Neuron (in vitro differentiated cells): ENCODE measurements around the gene CYP1A1.

Experiments
- H2AFZ ChIP-seq: one replicate; pipeline ENCODE4 v1.6.1; 2013; ENCODE audit warnings: low read depth, mild to moderate bottlenecking, inconsistent platforms, low read length, moderate library complexity
- H3K27me3 ChIP-seq: one replicate; pipeline ENCODE4 v1.6.1; 2013; ENCODE audit warnings: low read length; ENCODE audit not compliant: insufficient read depth
- H3K36me3 ChIP-seq: one replicate; pipeline ENCODE4 v1.6.1; 2013; ENCODE audit warnings: low read length; ENCODE audit not compliant: insufficient read depth
- H3K4me1 ChIP-seq: one replicate; pipeline ENCODE4 v1.6.1; 2013; ENCODE audit warnings: low read length; ENCODE audit not compliant: insufficient read depth
- H3K4me3 ChIP-seq: 2 replicates; pipeline ENCODE4 v1.5.1; 2013; ENCODE audit warnings: mild to moderate bottlenecking, low read length, moderate library complexity
- H3K9me3 ChIP-seq: one replicate; pipeline ENCODE4 v1.6.1; 2013; ENCODE audit warnings: low read length

CYP1A1 gene, protein sequence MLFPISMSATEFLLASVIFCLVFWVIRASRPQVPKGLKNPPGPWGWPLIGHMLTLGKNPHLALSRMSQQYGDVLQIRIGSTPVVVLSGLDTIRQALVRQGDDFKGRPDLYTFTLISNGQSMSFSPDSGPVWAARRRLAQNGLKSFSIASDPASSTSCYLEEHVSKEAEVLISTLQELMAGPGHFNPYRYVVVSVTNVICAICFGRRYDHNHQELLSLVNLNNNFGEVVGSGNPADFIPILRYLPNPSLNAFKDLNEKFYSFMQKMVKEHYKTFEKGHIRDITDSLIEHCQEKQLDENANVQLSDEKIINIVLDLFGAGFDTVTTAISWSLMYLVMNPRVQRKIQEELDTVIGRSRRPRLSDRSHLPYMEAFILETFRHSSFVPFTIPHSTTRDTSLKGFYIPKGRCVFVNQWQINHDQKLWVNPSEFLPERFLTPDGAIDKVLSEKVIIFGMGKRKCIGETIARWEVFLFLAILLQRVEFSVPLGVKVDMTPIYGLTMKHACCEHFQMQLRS

GRCh38 chr15:74725225-74725774 is at the start of gene CYP1A1:
TSS of gene CYP1A1 (minus strand) at chr15:74725528. CDS start at chr15:74723097, 2,431 bp downstream.
- H3K36me3 ChIP-seq: no peaks in the 10 kb centered on the region
- no peaks in the 10 kb centered on the region for H3K9me3 ChIP-seq
- peak within 1 kb of the TSS; percentile 18 for H3K4me3 ChIP-seq
- peaks cover 8% of the 10 kb centered on the region for H3K4me1 ChIP-seq
- peak within 1 kb of the TSS; percentile 29 for H2AFZ ChIP-seq
- peaks cover 8% of the 10 kb centered on the region for H3K27me3 ChIP-seq

DNA sequence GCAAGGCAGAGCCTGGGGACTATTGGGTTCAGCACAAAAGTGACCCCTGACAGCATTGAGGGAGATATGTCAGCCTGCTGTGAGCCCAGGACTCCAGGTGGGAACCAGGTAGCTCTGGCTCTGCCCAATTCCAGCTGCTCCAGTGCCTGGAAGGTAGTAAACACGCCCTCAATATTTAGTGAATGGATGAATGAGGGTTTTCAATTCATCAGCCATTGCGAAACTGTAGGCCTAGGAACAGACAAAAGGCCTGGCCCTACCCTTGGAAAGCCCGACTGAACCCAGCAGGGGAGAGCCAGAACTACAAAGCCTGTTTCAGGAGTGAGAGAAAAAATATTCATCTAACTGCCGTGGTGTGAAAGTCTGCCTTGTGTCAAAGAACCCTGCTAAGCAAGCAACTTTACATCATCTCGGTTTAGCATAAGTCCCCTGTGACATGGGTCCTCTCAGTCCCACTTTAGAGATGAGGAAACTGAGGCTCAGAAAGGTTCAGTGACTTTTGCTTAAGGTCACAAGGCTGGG is 48.5 kb upstream of the CYP1A1 start:
- H3K9me3 ChIP-seq: no peaks in the 10 kb centered on the region
- no peak overlapping the region for H3K4me3 ChIP-seq
- H3K4me1 ChIP-seq: peaks cover 31% of the 10 kb centered on the region
- no peak overlapping the region for H2AFZ ChIP-seq
- no peaks in the 10 kb centered on the region for H3K27me3 ChIP-seq
- H3K36me3 ChIP-seq: no peaks in the 10 kb centered on the region

- H3K36me3 ChIP-seq: no peaks in the 10 kb centered on the region
- no peak overlapping the region for H3K4me3 ChIP-seq
- no peaks in the 10 kb centered on the region for H3K27me3 ChIP-seq
- no peak overlapping the region for H2AFZ ChIP-seq
- H3K9me3 ChIP-seq: no peaks in the 10 kb centered on the region
- peaks cover 31% of the 10 kb centered on the region for H3K4me1 ChIP-seq
Observed at GRCh38 chr15:74773329-74773728, 48.0 kb upstream of the CYP1A1 start.

DNA sequence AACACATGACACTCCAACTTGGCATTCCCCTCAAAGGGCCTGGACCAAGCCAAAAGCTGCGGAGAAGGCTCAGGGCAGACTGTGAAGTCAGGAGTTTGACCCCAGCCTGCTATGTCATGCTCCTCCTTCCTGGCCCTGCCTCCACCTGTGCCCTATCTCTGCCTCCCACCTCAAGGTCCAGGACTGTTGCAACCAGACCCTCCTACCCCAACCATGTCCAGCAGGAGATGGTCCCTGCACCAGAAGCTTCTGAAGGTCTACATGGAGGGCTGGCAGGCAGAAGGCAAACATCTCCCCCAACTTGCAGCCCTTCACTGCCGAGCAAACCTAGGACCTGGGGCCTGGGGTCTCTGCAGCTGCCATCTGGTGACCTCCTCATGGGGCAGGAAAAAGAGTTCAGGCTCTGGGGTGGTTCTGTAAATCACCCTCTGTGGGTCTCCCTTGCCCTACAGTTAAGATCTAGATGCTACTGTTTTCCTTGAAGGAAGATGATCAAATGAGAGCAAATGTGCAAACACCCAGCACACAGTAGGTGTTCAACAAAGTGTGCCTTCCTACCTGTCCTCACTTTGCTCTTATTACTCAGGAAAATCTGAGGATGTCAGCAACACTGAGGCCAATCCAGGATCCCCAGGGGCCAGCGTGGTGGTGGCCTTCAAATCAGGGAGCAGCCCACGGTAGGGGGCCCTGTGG is 45.0 kb upstream of the CYP1A1 start:
- no peak overlapping the region for H3K4me3 ChIP-seq
- H3K9me3 ChIP-seq: no peaks in the 10 kb centered on the region
- H3K36me3 ChIP-seq: no peaks in the 10 kb centered on the region
- H3K27me3 ChIP-seq: no peaks in the 10 kb centered on the region
- H3K4me1 ChIP-seq: peaks cover 21% of the 10 kb centered on the region
- no peak overlapping the region for H2AFZ ChIP-seq

DNA sequence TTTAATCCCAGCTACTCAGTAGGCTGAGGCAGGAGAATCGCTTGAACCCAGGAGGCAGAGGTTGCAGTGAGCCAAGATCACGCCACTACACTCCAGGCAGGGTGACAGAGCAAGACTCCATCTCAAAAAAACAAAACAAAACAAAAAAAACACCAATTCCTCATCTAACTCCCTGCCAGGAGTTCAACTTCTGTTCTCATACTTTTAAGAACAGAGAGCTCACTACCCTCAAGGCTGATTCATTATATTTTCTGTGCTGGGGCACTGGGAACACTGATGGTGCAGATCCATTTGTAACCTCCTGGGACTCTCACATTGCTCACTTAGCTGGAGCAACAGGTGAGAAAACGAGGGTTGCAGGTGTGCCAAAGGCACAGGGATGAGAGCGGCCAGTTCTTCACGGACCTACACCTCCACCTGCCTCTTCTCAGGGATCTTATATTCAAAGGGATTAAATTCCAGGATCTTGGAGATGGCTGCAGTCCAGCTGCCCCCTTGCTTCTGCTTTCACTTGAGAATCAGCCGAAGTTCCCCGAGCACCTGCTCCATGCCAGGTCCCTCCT is 44.2 kb upstream of the CYP1A1 start:
- Histone ChIP-seq H3K4me3 (no peak overlapping the region), H3K9me3 (no peaks in the 10 kb centered on the region), H3K27me3 (no peaks in the 10 kb centered on the region), H2AFZ (no peak overlapping the region), H3K4me1 (peaks cover 21% of the 10 kb centered on the region), H3K36me3 (no peaks in the 10 kb centered on the region)

DNA sequence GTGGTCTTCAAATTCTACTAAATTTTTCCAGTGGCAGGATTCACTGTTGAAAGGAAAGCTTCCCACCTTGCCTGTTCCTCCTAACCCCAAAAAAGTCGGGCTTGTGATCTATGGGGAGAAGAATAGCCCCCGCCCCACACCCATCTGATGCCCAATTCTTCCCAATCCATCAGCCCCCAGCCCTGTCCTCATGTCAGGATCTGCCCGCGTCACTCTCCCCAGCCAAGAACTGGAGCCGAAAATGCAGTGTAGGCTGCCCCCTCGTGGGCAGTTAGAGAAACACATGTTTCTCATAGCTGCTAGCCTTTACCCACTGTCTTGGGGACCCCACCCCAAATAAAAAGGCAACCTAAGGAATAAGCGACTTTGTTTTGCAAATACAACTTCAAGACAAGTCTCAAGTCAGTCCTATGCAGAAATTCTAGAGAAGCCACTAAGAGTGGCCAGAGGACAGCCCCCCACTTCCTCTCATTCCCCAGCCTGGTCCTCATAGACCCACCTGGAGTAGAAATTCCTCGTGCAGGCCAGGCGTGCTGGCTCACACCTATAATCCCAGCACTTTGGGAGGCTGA is 43.5 kb upstream of the CYP1A1 start:
- Histone ChIP-seq H3K9me3 (no peaks in the 10 kb centered on the region), H3K4me1 (peaks cover 16% of the 10 kb centered on the region), H3K36me3 (no peaks in the 10 kb centered on the region), H2AFZ (no peak overlapping the region), H3K27me3 (no peaks in the 10 kb centered on the region), H3K4me3 (no peak overlapping the region)

- no peak overlapping the region for H3K4me3 ChIP-seq
- peaks cover 10% of the 10 kb centered on the region for H3K4me1 ChIP-seq
- H3K36me3 ChIP-seq: no peaks in the 10 kb centered on the region
- H3K27me3 ChIP-seq: no peaks in the 10 kb centered on the region
- H3K9me3 ChIP-seq: no peaks in the 10 kb centered on the region
- no peak overlapping the region for H2AFZ ChIP-seq
Observed at GRCh38 chr15:74768099-74768770, 42.9 kb upstream of the CYP1A1 start.

- H3K27me3 ChIP-seq: no peaks in the 10 kb centered on the region
- H3K4me3 ChIP-seq: no peak overlapping the region
- H3K9me3 ChIP-seq: no peaks in the 10 kb centered on the region
- no peak overlapping the region for H2AFZ ChIP-seq
- H3K4me1 ChIP-seq: peaks cover 11% of the 10 kb centered on the region
- H3K36me3 ChIP-seq: no peaks in the 10 kb centered on the region
Observed at GRCh38 chr15:74767167-74768098, 42.1 kb upstream of the CYP1A1 start.

DNA sequence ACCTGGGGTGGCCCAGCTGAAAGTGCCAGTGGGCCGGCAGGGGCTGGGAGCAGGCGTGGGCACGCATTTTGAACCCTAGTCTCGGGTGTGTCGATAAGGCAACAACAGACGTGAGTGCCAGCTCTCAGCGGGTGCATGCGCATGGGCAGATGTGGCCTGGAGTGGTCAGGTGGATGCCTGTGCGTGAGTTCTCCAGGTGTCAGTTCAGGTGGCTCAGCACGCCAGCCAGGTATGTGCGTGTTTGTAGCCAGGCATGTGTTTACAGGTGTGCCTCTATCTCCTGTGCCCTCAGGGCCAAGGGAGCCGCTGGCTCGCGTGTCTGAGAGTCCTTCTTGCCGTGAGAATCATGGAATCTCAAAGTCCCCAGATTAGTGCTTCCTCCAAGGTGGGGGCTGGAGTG is 38.1 kb upstream of the CYP1A1 start:
- no peaks in the 10 kb centered on the region for H3K9me3 ChIP-seq
- H3K36me3 ChIP-seq: no peaks in the 10 kb centered on the region
- H3K27me3 ChIP-seq: no peaks in the 10 kb centered on the region
- no peak overlapping the region for H3K4me3 ChIP-seq
- H2AFZ ChIP-seq: no peak overlapping the region
- H3K4me1 ChIP-seq: peaks cover 7% of the 10 kb centered on the region

DNA sequence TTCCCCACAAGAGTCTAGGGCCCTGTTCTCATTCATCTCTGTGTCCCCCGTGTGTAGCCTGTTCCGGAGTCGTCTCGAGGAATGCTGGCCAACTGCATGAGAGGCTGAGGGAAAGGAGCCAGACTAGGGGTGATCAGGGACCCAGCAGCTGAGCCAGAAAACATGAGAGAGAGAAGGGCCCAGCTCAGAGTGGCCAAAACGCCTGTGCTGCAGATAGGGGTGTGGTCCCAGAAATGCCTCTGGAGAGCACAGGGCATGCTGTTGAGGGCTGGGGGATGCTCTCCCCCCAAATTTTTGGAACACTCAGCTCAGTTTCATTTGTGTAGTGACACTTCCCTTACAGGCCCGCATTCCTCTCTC is 37.4 kb upstream of the CYP1A1 start:
- Histone ChIP-seq H2AFZ (no peak overlapping the region), H3K4me1 (peaks cover 7% of the 10 kb centered on the region), H3K9me3 (no peaks in the 10 kb centered on the region), H3K27me3 (no peaks in the 10 kb centered on the region), H3K4me3 (no peak overlapping the region), H3K36me3 (no peaks in the 10 kb centered on the region)

GRCh38 chr15:74758736-74759135 is 33.4 kb upstream of the CYP1A1 start:
- H3K9me3 ChIP-seq: no peaks in the 10 kb centered on the region
- H3K4me3 ChIP-seq: no peak overlapping the region
- H3K36me3 ChIP-seq: no peaks in the 10 kb centered on the region
- H3K27me3 ChIP-seq: no peaks in the 10 kb centered on the region
- no peak overlapping the region for H2AFZ ChIP-seq
- H3K4me1 ChIP-seq: peaks cover 7% of the 10 kb centered on the region
